Endodermal cell (in vitro differentiated cells): ENCODE data around the gene MAP3K20. TPM values are rescaled to one million over a fixed set of nuclear protein-coding genes. Genes with fewer than 3 reads are reported as not detected.
"Not testable (repeated sequence)": the region's sequence is repeated elsewhere in the genome, so short reads cannot be mapped to it uniquely, and the experiment has no call there.

ENCODE experiments used
- DNase-seq: peaks from one replicate; pipeline ENCODE4 v3.0.0-alpha.2; 2017
- H3K27ac ChIP-seq: 2 replicates; pipeline ENCODE4 v1.5.1; 2013; ENCODE audit warnings: mild to moderate bottlenecking, low read depth, low read length, moderate library complexity
- H3K27me3 ChIP-seq: 2 replicates; pipeline ENCODE4 v1.6.1; 2013; ENCODE audit warnings: mild to moderate bottlenecking, low read length, moderate library complexity; ENCODE audit not compliant: insufficient read depth, control insufficient read depth, poor library complexity, severe bottlenecking
- H3K36me3 ChIP-seq: 2 replicates; pipeline ENCODE4 v1.7.0; 2013; ENCODE audit warnings: mild to moderate bottlenecking, low read length, moderate library complexity; ENCODE audit not compliant: control insufficient read depth, insufficient read depth
- H3K4me1 ChIP-seq: one replicate; pipeline ENCODE4 v1.7.0; 2013; ENCODE audit warnings: low read length; ENCODE audit not compliant: control insufficient read depth, insufficient read depth
- H3K4me3 ChIP-seq: 2 replicates; pipeline ENCODE4 v1.5.1; 2013; ENCODE audit warnings: mild to moderate bottlenecking, low read length, moderate library complexity
- H3K9ac ChIP-seq: 2 replicates; pipeline ENCODE4 v1.6.1; 2013; ENCODE audit warnings: mild to moderate bottlenecking, low read length, moderate library complexity; ENCODE audit not compliant: poor library complexity, severe bottlenecking; ENCODE audit errors: extremely low read depth
- H3K9me3 ChIP-seq: 2 replicates; pipeline ENCODE4 v1.6.1; 2013; ENCODE audit warnings: mild to moderate bottlenecking, low read length, moderate library complexity; ENCODE audit not compliant: control insufficient read depth
- H3K27ac Mint-ChIP-seq: 2 replicates; pipeline ENCODE4 v1.8.0; 2020; ENCODE audit warnings: mixed read lengths
- H3K27me3 Mint-ChIP-seq: 2 replicates; pipeline ENCODE4 v1.8.0; 2021; ENCODE audit warnings: mild to moderate bottlenecking, mixed read lengths; ENCODE audit not compliant: insufficient read depth
- H3K36me3 Mint-ChIP-seq: 2 replicates; pipeline ENCODE4 v1.8.0; 2020; ENCODE audit warnings: low read depth, mixed read lengths
- H3K4me1 Mint-ChIP-seq: 2 replicates; pipeline ENCODE4 v1.8.0; 2020; ENCODE audit warnings: mixed read lengths
- H3K4me3 Mint-ChIP-seq: 2 replicates; pipeline ENCODE4 v1.8.0; 2020; ENCODE audit warnings: mild to moderate bottlenecking, moderate library complexity, mixed read lengths
- H3K9me3 Mint-ChIP-seq: 2 replicates; pipeline ENCODE4 v1.8.0; 2020; ENCODE audit warnings: mild to moderate bottlenecking, mixed read lengths
- CTCF ChIP-seq: fragments of 200-600 bp; sonication (generic); conservative IDR thresholded peaks from 2 replicates; pipeline ENCODE4 v1.5.0; 2021; ENCODE audit warnings: antibody characterized with exemption, mild to moderate bottlenecking
- WGBS, 2 experiments: methylation state at CpG; one replicate each; pipeline versions ENCODE4 v1.1.5 to v1.1.7; 2013; ENCODE audit warnings: missing lambda C conversion rate in 2 of 2, mixed read lengths in 1 of 2; ENCODE audit not compliant: insufficient coverage in 1 of 2, insufficient read length in 1 of 2; 5-methylcytosine and 5-hydroxymethylcytosine counted together
- total RNA-seq, 2 donors: library from RNA; stranded (reverse); fragmentation: NEBNext Ultra II Directional in 1 of 2; extraction: Animal tissue kit (Norgen Biotek cat#: 25700) in 1 of 2; gene quantifications; 2 replicates in 1 of 2; 3 replicates in 1 of 2; pipeline ENCODE4 v1.2.1, GENCODE V29; 2021

The MAP3K20 gene
- total RNA-seq, 2 donors from 2014 or later = 29.4 to 29.9 TPM

- no peak for DNase-seq
- 50 to 80% methylated on average over 2 to 7 of the region's 7 CpGs for WGBS, 2 experiments
- no peaks in the 10 kb centered on the region for H3K27me3 ChIP-seq
- H3K4me3 Mint-ChIP-seq = no peak overlapping the region
- peaks cover 24% of the 10 kb centered on the region for H3K4me1 Mint-ChIP-seq
- no peak for TF ChIP-seq CTCF
- H3K27ac Mint-ChIP-seq = no peak overlapping the region
- no peaks in the 10 kb centered on the region for H3K9me3 ChIP-seq
- H3K27ac ChIP-seq = no peak overlapping the region
- peaks cover 3% of the 10 kb centered on the region for H3K27me3 Mint-ChIP-seq
- H3K36me3 Mint-ChIP-seq = no peaks in the 10 kb centered on the region
- peaks cover 20% of the 10 kb centered on the region for H3K4me1 ChIP-seq
- H3K9me3 Mint-ChIP-seq = no peaks in the 10 kb centered on the region
- H3K4me3 ChIP-seq = no peak overlapping the region
- no peak overlapping the region for H3K9ac ChIP-seq
- H3K36me3 ChIP-seq = no peaks in the 10 kb centered on the region
These were observed 41.5 kb upstream of the MAP3K20 start for GRCh38 chr2:173034143-173034542.

GRCh38 chr2:173037245-173038120 is 38.2 kb upstream of the MAP3K20 start:
- Histone ChIP-seq H3K9me3 (no peaks in the 10 kb centered on the region), H3K4me1 (peaks cover 26% of the 10 kb centered on the region), H3K4me3 (no peak overlapping the region), H3K27ac (no peak overlapping the region), H3K9ac (no peak overlapping the region), H3K36me3 (no peaks in the 10 kb centered on the region), H3K27me3 (no peaks in the 10 kb centered on the region)
- 82 to 84% methylated on average over 7 to 12 of the region's 12 CpGs for WGBS, 2 experiments
- Mint-ChIP-seq H3K9me3 (no peaks in the 10 kb centered on the region), H3K4me1 (peaks cover 30% of the 10 kb centered on the region), H3K27ac (peak overlapping the region; percentile 28), H3K36me3 (no peaks in the 10 kb centered on the region), H3K4me3 (no peak overlapping the region), H3K27me3 (peaks cover 6% of the 10 kb centered on the region)
- DNase-seq = no peak
- no peak for TF ChIP-seq CTCF

GRCh38 chr2:173038257-173038656 is 37.4 kb upstream of the MAP3K20 start:
- not testable (repeated sequence) for H3K36me3 Mint-ChIP-seq, H3K9ac ChIP-seq, DNase-seq, H3K36me3 ChIP-seq, H3K27ac ChIP-seq, H3K9me3 Mint-ChIP-seq, H3K4me3 ChIP-seq, H3K27me3 Mint-ChIP-seq, H3K4me3 Mint-ChIP-seq, H3K27ac Mint-ChIP-seq, H3K27me3 ChIP-seq, H3K9me3 ChIP-seq
- peaks cover 26% of the 10 kb centered on the region for H3K4me1 ChIP-seq
- H3K4me1 Mint-ChIP-seq = peaks cover 30% of the 10 kb centered on the region
- 88 to 96% methylated on average over 1 to 2 of the region's 2 CpGs for WGBS, 2 experiments
